ENCODE data around the gene NGRN. TPM values are rescaled to one million over a fixed set of nuclear protein-coding genes. Genes with fewer than 3 reads are reported as not detected.
"Not testable (repeated sequence)": the region's sequence is repeated elsewhere in the genome, so short reads cannot be mapped to it uniquely, and the experiment has no call there.

The NGRN gene
- total RNA-seq, 1 donor from 2014 or later, result 189 TPM

DNA sequence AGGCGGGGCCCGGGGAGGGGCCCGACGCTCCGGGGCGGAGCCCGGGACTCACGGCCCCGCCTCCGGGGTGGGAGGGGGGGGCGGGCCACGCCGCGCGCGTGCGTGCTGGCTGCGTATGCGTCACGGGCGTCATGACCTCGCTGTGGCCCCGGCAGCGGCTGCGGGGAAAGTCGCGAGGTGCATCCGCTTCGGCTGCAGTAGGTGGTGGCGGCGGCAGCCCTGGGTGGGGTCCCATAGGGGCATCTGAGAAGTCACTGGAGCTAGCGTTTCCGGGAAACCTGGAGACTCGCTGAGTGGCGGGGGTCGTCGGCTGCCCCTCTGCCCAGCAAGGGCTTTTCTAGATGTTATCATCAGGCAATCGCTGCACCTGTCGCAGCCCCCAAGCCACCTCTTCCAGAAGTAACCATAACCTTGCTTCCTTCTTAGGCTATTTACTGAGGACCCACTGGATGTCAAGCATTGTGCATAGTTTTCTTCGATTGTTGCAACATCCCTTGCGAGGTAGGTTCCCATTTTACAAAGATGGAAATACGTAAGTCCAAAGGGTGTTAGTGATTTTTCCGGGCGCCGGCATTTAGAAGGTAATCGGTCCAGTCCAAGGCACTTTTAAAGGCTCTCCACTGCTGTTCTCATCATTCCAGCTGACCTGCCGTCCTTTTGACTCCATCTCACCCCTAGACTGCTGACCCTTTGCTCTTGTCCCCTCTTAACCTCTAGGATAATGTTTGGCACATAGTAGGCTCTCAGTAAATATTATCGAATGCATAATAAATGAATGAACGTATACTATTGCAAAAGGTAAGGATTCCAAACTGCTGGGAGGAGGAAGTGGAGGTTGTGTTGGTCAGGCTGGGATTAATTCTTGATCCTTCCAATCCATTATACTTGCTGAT, 31.1 kb upstream of the NGRN start, which contains the start of gene GDPGP1:
Gene GDPGP1, plus strand, starts transcription at position 114 of the 893 bp plus-strand sequence. CDS start 6,700 bp downstream, outside the sequence.
- no peak for DNase-seq (ENCODE audit: low read depth)

DNA sequence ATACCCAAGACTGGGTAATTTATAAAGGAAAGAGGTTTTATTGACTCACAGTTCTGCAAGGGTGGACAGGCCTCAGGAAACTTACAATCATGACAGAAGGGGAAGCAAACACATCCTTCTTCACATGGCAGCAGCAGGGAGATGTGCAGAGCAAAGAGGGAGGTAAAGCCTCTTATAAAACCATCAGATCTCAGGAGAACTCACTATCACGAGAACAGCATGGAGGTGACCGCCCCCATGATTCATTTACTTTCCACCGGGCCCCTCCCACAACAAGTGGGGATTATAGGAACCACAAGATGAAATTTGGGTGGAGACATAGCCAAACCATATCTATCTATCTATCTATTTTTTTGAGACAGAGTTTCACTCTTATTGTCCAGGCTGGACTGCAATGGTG, 26.1 kb upstream of the NGRN start:
- no peak for DNase-seq (ENCODE audit: low read depth)

DNA sequence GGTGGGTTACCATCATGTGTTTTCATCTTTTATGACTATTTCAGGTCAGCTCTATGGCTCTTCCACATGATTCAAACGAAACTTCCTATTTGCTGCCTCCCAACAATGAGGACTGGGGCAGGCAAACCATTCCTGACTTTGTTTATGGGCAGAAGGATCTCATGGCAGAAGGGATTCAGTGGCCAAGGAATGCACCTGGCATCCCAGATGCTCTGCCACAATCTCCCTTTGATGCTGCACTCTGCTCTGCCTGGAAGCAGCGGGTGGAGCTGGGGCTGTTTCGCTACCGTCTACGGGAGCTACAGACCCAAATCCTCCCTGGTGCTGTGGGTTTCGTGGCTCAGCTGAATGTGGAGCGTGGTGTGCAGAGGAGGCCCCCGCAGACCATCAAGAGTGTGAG, 24.6 kb upstream of the NGRN start:
- no peak for DNase-seq (ENCODE audit: low read depth)

DNA sequence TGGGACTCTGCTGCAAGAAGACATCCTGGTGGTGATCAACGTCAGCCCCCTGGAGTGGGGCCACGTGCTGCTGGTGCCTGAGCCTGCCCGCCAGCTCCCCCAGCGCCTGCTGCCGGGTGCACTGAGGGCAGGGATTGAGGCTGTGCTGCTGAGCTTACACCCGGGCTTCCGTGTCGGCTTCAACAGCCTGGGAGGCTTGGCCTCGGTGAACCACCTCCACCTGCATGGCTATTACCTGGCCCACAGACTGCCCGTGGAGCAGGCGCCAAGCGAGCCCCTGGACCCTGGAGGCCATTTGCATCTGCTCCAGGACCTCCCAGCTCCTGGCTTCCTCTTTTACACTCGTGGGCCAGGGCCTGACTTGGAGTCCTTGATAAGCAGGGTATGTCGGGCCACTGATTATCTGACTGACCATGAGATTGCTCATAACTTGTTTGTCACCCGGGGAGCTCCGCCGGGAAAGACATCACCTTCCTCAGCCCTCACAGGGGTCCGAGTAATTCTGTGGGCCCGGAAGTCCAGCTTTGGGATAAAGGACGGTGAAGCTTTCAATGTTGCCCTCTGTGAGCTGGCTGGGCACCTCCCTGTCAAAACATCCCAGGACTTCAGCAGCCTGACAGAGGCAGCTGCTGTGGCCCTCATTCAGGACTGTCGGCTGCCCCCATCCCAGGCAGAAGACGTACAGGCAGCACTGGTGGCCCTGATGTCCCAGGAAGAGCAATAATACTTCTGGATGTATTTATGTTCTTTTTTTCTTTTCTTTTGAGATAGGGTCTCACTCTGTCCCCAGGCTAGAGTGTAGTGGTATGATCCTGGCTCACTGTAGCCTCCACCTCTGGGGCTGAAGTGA, 23.9 kb upstream of the NGRN start:
- peak; percentile 24 for DNase-seq (ENCODE audit: low read depth)

DNA sequence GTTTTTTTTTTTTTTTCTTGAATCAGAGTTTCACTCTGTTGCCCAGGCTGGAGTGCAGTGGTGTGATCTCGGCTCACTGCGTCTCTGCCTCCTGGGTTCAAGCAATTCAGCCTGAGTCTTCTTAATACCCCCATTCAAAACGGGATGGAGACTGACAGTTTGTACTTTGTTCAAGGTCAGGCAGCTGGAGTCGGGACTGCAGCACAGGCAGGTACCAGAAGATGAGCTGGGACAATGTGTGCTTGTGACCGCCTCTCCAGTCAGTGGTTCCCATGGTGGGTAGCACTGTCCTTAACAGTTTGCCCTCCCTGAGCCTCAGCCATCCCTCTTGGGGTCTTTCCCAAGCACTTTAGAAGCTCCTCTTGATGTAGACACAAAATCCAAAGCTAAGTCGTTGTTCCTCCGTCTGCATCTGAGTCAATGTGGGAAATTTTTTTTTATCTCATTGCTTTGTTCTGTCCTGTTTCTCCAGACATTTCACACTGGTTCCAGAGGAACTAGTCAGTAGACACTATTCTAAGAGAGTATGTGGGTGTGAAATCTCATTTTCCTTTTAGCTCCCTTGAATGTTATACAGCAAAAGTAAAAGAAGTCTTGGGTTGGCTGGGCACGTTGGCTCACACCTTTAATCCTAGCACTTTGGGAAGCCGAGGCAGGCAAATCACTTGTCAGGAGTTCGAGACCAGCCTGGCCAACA, 21.4 kb upstream of the NGRN start:
- DNase-seq (ENCODE audit: low read depth), result no peak

DNA sequence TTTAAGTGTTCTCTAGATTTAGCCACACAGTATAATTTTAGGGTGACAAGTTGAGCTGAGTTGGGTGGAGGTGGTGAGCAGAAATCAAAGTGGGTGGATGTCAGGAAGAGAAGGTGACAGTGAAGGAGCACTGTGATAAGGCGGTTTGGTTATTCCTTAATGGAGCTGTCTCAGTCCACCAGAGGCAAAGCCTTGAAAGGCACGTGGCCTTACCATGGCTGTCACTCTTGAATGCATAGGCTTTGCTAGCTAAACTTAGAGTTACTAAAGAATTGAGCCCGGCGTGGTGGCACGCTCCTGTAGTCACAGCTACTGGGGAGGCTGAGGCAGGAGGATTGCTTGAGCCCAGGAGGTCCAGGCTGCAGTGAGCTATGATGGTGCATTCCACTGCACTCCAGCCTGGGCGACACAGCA, 16.7 kb upstream of the NGRN start:
- DNase-seq (ENCODE audit: low read depth), result no peak

DNA sequence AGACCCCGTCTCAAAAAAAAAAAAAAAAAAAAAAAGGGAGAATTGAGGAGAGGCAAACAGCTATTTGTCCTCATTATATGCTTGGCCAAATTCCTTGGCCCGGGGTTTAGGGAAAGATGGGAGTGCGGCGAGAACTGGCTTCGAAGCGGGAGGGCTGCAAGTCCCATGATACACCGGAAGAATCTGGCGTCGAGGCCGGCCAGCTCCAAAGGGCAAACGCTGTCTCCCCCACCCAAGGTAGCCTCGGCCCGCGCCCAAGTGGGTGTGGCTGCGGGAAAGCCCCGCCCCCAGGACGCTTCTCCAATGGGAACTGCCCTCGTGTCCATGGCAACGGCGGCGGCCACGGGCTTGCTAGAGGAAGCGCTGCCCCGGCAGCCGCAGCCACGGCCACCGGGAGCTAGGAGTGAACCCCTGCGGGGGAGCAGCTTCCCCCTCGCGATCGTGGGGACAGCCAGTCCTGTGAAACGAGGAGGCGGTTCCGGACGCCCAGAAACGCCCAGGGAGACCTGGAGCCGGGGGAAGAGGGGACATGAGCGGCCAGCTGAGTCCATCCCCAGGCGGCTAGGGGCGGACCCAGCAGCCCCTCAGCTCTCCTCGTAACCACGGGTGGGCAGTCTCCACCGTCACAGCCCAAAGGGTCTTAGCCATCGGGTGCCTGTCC, 16.1 kb upstream of the NGRN start, which contains the start of gene TTLL13:
Gene TTLL13, plus strand, starts transcription at position 354 of the 661 bp plus-strand sequence. CDS start 1,075 bp downstream, outside the sequence.
- DNase-seq (ENCODE audit: low read depth), result peak; percentile 90

DNA sequence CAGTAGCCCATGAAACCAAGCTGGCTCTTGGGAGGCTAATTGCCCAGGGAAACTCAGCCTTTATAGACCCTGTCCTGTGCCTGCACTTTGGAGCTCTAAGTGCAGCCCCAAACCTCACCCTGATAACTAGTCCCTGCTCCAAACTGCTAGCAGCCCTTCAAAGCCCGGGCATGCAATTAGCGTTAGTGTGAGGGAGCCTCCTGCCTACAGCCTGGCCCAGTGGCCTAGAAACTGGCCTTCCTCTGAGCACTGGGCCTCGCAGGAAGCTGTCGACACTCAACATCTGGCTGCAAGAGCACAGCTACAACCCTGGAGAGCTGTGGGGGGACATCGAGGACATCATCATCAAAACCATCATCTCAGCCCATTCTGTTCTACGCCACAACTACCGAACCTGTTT, 7.7 kb upstream of the NGRN start:
- DNase-seq (ENCODE audit: low read depth), result no peak

DNA sequence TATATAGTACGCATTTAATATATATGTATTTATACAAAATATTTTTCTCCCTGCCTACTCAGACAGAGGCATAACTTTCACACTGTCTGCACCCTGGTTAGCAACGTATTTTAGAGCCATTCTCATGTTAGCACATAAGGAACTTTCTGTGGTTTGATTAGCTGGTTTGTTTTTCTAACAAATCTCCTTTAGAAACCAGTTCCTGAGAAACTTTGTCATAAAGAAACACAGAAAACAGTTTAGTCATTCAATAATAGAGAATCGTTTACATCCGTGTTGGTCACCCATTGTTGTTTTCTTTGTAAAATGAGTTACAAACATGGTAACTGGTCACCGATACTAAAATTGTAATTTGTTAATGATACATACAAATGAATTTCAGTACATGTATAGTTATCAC, 5.9 kb upstream of the NGRN start:
- no peak for DNase-seq (ENCODE audit: low read depth)

DNA sequence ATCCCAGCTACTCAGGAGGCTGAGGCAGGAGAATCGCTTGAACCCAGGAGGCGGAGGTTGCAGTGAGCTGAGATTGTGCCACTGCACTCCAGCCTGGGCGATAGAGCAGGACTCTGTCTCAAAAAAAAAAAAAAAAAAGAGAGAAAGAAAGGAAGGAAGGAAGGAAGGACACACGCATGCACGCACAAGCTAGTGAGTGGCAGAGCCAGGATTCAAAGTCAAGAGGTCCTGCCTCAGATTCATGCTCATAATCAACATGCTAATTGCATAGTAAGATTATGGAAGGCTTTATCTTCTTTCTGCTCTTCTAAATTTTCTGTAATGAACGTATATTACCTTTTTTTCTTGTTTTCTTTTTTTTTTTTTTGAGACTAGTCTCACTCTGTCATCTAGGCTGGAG, 4.7 kb upstream of the NGRN start:
- DNase-seq (ENCODE audit: low read depth), result not testable (repeated sequence)

DNA sequence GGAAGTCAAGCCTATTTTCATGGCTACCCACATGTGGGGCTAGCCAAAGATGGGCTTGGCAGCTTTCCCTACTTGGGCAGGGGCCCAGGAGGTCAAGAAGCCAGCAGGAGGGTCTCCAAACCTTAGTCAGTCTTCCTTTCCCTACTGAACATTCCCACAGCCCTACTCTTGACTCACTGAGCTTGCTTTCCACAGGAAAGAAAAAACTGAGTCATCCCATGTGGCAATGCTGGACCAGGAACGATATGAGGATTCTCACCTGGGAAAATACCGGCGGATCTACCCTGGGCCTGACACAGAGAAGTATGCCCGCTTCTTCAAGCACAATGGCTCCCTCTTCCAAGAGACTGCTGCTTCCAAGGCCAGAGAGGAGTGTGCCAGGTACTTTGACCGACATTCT, 3.7 kb upstream of the NGRN start:
- DNase-seq (ENCODE audit: low read depth), result no peak

DNA sequence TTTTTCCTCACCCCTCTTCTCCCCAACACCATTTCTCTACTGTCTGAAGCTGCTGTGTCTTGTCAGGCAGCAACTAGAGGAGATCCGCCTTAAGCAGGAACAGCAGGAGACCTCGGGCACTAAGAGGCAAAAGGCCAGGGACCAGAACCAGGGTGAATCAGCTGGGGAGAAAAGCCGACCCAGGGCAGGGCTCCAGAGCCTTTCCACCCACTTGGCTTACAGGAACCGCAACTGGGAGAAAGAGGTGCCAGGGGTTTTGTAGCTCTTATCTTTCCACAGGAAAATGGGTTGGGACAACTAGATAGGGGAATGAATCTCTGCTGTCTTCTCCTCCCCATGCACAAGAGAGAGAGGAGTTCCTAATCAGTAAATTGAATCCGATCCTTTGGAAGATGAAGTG, 3.0 kb upstream of the NGRN start:
- DNase-seq (ENCODE audit: low read depth), result no peak

DNA sequence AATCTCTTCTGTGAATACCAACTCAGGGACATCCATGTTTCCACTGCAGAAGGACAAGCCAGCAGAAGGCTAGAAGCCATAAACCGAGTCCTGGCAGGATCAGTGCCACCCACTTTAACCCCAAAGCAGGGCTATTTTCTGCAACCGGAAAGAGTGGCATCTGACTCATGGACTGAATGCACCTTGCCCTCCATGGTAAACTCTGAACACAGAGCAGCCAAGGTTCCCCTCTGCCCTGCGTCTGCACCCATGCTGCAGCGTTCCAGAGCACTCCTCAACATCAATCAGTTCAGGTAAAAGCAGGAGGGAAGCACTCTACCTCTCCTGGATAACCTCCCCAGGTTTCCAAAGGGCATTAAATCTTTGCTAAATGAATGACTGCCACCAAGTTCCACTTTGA, 801 bp upstream of the NGRN start:
- DNase-seq (ENCODE audit: low read depth), result peak; percentile 58

DNA sequence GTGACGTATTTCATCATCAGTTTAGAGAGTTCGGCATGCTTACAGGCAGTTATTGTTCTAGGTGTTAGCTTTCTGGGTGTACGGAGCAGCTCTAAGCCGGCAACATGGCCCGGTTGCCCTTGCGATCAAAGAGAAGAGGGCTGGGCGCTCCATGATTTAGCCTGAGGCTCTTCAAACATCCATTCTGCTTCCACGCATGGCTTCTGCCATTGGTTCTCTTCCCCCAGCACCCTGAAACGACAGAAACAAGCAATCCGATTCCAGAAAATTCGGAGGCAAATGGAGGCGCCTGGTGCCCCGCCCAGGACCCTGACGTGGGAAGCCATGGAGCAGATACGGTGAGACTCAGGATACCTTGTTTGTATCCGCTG, 574 bp downstream of the NGRN start:
- DNase-seq (ENCODE audit: low read depth), result peak; percentile 49

DNA sequence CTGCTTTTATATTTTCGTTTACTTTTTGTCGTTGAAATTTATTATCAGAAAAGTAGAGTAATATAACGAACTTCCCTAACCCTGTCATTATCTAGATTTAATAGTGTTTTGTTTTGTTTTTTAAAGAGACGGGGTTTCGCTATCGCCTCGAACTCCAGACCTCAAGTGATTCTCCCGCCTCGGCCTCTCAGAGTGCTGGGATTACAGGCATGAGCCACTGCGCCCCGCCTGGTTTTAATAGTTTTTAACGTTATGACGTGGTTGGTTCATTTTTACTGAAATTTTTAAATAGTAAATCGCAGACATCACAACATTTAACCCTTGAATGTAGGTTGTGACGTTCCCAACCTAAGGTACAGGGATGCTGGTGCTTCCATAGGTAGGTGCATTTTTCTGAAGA, 1.0 kb downstream of the NGRN start:
- peak; percentile 18 for DNase-seq (ENCODE audit: low read depth)

DNA sequence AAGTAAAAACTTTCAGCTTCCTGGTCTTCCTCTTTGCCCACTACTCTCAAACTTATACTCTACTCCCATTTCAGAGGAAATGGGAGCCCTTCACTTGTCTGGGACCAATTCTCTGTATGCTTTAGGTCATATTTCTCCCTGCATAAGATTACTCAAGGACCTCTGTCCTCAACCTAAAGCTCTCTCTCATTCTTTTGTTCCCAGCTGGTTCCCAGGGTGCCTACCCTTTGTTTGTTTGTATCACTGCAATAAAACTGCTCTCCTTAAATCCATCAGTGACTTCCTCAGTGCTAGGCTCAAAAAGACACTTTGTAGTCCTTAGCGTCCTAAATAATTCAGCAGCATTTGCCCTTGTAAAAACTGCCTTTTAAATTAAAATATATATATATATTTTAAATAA, 2.9 kb downstream of the NGRN start:
- no peak for DNase-seq (ENCODE audit: low read depth)

DNA sequence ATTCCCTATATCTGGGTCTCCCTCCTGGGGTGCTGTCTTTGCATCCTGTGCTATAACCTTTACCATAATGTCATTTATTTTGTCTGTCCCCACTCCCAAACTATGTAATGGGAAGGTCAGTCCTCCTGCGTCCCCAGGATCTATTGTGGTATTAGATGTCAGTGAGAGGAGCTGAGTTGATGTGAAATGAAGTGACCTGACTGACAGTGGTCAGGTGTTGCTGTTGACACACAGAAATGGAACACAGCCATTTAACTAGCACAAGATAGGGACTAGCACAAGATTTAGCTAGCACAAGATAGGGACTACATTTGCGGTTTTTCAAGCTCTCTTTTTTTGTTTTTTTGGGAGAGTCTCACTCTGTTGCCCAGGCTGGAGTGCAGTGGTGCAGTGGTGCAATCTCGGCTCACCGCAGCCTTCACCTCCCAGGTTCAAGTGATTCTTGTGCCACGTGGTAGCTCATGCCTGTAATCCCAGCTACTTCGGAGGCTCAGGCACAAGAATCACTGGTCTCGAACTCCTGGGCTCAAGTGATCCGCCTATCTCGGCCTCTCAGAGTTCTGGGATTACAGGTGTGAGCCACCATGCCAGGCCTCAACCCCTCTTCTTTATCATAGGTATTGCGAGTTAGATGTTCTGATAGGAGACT, 5.2 kb downstream of the NGRN start:
- peak; percentile 20 for DNase-seq (ENCODE audit: low read depth)

DNA sequence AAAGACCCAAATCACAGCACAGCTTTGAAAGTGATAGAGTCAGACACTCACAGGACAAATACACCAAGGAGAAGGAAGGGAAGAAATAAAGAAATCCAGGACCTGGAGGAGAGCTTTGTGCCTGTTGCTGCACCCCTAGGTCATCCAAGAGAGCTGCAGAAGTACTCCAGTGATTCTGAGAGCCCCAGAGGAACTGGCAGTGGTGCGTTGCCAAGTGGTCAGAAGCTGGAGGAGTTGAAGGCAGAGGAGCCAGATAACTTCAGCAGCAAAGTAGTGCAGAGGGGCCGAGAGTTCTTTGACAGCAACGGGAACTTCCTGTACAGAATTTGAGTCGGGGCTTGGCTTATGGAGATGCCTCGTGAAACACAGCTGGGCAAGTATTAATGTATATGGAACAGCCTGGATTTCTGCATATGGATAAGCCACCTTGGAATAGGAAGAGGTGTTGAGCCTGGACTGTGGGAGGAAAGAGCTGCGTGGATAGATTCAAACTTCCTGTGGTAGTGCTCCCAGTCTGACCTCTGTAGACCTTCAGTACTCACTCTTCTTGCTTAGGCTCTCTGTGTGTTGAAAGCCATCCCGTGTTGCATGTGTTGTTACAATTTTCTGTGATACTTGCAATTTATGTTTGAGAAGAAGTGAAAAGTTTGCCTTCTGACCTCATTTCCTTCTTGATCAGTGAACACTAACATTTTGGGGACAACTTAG, 6.1 kb downstream of the NGRN start:
- no peak for DNase-seq (ENCODE audit: low read depth)

DNA sequence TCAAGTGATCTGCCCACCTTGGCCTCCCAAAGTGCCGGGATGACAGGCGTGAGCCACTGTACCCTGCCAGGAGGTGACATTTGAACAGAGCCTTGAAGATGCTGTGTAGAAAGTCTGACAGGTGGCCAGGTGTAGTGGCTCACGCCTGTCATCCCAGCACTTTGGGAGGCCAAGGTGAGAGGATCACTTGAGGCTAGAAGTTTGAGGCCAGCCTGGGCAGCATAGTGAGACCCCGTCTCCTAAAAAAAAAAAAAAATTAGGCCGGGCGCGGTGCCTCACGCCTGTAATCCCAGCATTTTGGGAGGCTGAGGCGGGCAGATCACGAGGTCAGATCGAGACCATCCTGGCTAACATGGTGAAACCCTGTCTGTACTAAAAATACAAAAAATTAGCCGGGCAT, 13.0 kb downstream of the NGRN start:
- DNase-seq (ENCODE audit: low read depth), result not testable (repeated sequence)

DNA sequence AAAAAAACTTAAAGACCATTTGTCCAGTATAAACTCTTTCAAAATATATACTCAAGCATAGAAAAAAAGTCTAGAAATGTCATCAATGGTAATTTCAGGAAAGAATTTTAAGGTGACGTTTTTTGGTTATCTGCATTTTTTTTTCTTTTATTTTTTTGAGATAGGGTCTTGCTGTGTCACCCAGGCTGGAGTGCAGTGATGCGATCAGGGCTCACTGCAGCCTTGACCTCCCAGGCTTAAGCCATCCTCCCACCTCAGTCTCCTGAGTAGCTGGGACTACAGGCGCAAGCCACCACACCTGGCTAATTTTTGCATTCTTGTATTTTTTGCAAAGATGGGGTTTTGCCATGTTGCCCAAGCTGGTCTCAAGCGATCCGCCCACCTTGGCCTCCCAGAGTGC, 15.3 kb downstream of the NGRN start:
- DNase-seq (ENCODE audit: low read depth), result not testable (repeated sequence)
